Fibroblast of lung (primary cell): ENCODE measurements around the gene IMMP2L. TPM values are rescaled to one million over a fixed set of nuclear protein-coding genes. Genes with fewer than 3 reads are reported as not detected.
A peak's percentile ranks its signal among the peaks of the same experiment; 100 is the strongest.

Source experiments
- DNase-seq, 2 donors: peaks; one replicate each; pipeline versions ENCODE4 v3.0.0 to v3.0.0-alpha.2; 2010; ENCODE audit warnings: low read depth in 2 of 2
- H2AFZ ChIP-seq: 2 replicates; pipeline ENCODE4 v1.5.1; 2012; ENCODE audit warnings: low read length, control low read depth, inconsistent platforms
- H3K27ac ChIP-seq: 2 replicates; pipeline ENCODE4 v1.5.1; 2011; ENCODE audit warnings: low read length, control low read depth; ENCODE audit not compliant: insufficient read depth
- H3K27me3 ChIP-seq: 2 replicates; pipeline ENCODE4 v1.5.1; 2011; ENCODE audit warnings: mild to moderate bottlenecking, low read length; ENCODE audit not compliant: control insufficient read depth, insufficient read depth
- H3K36me3 ChIP-seq: 2 replicates; pipeline ENCODE4 v1.5.1; 2011; ENCODE audit warnings: low read length; ENCODE audit not compliant: control insufficient read depth, insufficient read depth
- H3K4me1 ChIP-seq: 2 replicates; pipeline ENCODE4 v1.5.1; 2011; ENCODE audit warnings: low read length; ENCODE audit not compliant: control insufficient read depth, insufficient read depth; ENCODE audit errors: extremely low read depth
- H3K4me2 ChIP-seq: 2 replicates; pipeline ENCODE4 v1.5.1; 2011; ENCODE audit warnings: low read length, control low read depth; ENCODE audit not compliant: insufficient read depth; ENCODE audit errors: extremely low read depth
- H3K4me3 ChIP-seq, 4 experiments: fragments of 200-600 bp in 1 of 4; sonication (generic) in 1 of 4; replicated peaks in 1 of 4; 2 replicates each; pipeline ENCODE4 v1.5.1; 2011 to 2016; ENCODE audit warnings: low read length in 4 of 4, low read depth in 3 of 4, mild to moderate bottlenecking in 3 of 4, control low read depth in 2 of 4, inconsistent platforms in 1 of 4, mixed read lengths in 1 of 4; ENCODE audit not compliant: insufficient read depth in 1 of 4; ENCODE audit errors: control extremely low read depth in 1 of 4
- H3K79me2 ChIP-seq: 2 replicates; pipeline ENCODE4 v1.5.1; 2012; ENCODE audit warnings: mild to moderate bottlenecking, low read length, inconsistent platforms; ENCODE audit not compliant: control insufficient read depth, insufficient read depth
- H3K9ac ChIP-seq: 2 replicates; pipeline ENCODE4 v1.5.1; 2011; ENCODE audit warnings: mild to moderate bottlenecking, low read length, control low read depth; ENCODE audit not compliant: insufficient read depth
- H3K9me3 ChIP-seq: 2 replicates; pipeline ENCODE4 v1.5.1; 2012; ENCODE audit warnings: low read depth, low read length; ENCODE audit not compliant: control insufficient read depth, insufficient read depth
- H4K20me1 ChIP-seq: 2 replicates; pipeline ENCODE4 v1.5.1; 2011; ENCODE audit warnings: low read length; ENCODE audit not compliant: control insufficient read depth, insufficient read depth; ENCODE audit errors: extremely low read depth
- CTCF ChIP-seq, 2 donors: IDR thresholded peaks in 1 of 2; conservative IDR thresholded peaks in 1 of 2; 1 replicate in 1 of 2; 2 replicates in 1 of 2; pipeline ENCODE4 v1.5.1; 2011 to 2012; ENCODE audit warnings: low read length in 2 of 2, control low read depth in 1 of 2, inconsistent platforms in 1 of 2, low read depth in 1 of 2, mild to moderate bottlenecking in 1 of 2
- EZH2 ChIP-seq: IDR thresholded peaks from 2 replicates; pipeline ENCODE4 v1.5.1; 2012; ENCODE audit warnings: low read length, control low read depth, mild to moderate bottlenecking; ENCODE audit errors: missing control alignments
- polyA plus RNA-seq, 2 donors: library from polyadenylated mRNA; depleted of rRNA in 1 of 2; stranded (reverse) in 1 of 2; unstranded in 1 of 2; fragments of >200 nt; gene quantifications; 2 replicates each; pipeline ENCODE4 v1.2.1, GENCODE V29; 2011 to 2012; ENCODE audit warnings: missing spikeins in 1 of 2
- total RNA-seq: library from RNA; depleted of rRNA; stranded (reverse); fragments of >200 nt; gene quantifications from 2 replicates; pipeline ENCODE4 v1.2.1, GENCODE V29; 2014

IMMP2L gene
- total and polyA plus RNA-seq, 2 donors (not counting 1 experiment from before 2014, with no cell fraction given), result 6.9 to 14.4 TPM

- DNase-seq, result no peak
- no peaks in the 10 kb centered on the region for H3K9me3 ChIP-seq
- no peak overlapping the region for H2AFZ ChIP-seq
- no peak overlapping the region for H3K27ac ChIP-seq
- H3K36me3 ChIP-seq, result no peaks in the 10 kb centered on the region
- H3K27me3 ChIP-seq, result no peaks in the 10 kb centered on the region
- H3K4me3 ChIP-seq, result no peak overlapping the region
- no peak overlapping the region for H3K4me2 ChIP-seq
- H3K79me2 ChIP-seq, result no peaks in the 10 kb centered on the region
- no peak for TF ChIP-seq EZH2
- no peak for TF ChIP-seq CTCF (conservative IDR thresholded peaks at IDR 0.05 in 1 of 2, IDR thresholded peaks at IDR 0.05 in 1 of 2; ENCODE audit: low read depth in 1 of 2, low read length in 2 of 2)
- H4K20me1 ChIP-seq, result no peaks in the 10 kb centered on the region
- H3K9ac ChIP-seq, result no peak overlapping the region
- H3K4me1 ChIP-seq, result no peaks in the 10 kb centered on the region
Observed at GRCh38 chr7:111080495-111081105, 481.7 kb downstream of the IMMP2L start.

DNA sequence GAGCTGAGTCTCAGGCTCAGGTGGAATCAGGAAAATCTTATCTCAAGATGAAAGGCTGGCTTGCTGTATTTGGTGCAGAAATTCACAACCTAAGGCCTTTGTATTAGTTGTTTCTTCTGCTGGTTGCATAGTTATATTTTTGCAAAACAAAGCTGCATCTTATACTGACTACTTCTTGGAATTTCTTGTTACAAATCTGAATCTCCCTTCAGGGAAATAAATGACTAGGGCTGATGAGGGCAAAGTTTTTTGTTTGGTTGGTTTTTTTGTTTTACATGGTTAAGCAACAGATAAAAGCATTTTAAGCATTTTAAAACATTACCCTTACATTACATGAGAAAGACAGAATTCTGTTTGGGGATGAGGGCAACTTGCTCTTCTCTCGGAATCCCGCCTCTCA is 485.3 kb downstream of the IMMP2L start:
- Histone ChIP-seq H3K4me3 (no peak overlapping the region), H3K9ac (no peak overlapping the region), H3K36me3 (no peaks in the 10 kb centered on the region), H4K20me1 (no peaks in the 10 kb centered on the region), H2AFZ (no peak overlapping the region), H3K27ac (no peak overlapping the region), H3K9me3 (no peaks in the 10 kb centered on the region), H3K4me1 (no peaks in the 10 kb centered on the region), H3K79me2 (no peaks in the 10 kb centered on the region), H3K27me3 (no peaks in the 10 kb centered on the region), H3K4me2 (no peak overlapping the region)
- TF ChIP-seq EZH2 (no peak), CTCF (conservative IDR thresholded peaks at IDR 0.05 in 1 of 2, IDR thresholded peaks at IDR 0.05 in 1 of 2; ENCODE audit: low read depth in 1 of 2, low read length in 2 of 2) (no peak)
- no peak for DNase-seq

GRCh38 chr7:111076205-111076604 is 486.1 kb downstream of the IMMP2L start:
- TF ChIP-seq CTCF (conservative IDR thresholded peaks at IDR 0.05 in 1 of 2, IDR thresholded peaks at IDR 0.05 in 1 of 2; ENCODE audit: low read depth in 1 of 2, low read length in 2 of 2) (no peak), EZH2 (no peak)
- Histone ChIP-seq H4K20me1 (no peaks in the 10 kb centered on the region), H3K4me3 (no peak overlapping the region), H3K4me2 (no peak overlapping the region), H2AFZ (no peak overlapping the region), H3K36me3 (no peaks in the 10 kb centered on the region), H3K9ac (no peak overlapping the region), H3K4me1 (no peaks in the 10 kb centered on the region), H3K9me3 (no peaks in the 10 kb centered on the region), H3K27me3 (no peaks in the 10 kb centered on the region), H3K27ac (no peak overlapping the region), H3K79me2 (no peaks in the 10 kb centered on the region)
- peak in 1 of 2 donors; percentile 98 for DNase-seq
